Breast epithelium (tissue), 4 donors: Measurements from ENCODE around the gene MYO1C. TPM values are rescaled to one million over a fixed set of nuclear protein-coding genes. Genes with fewer than 3 reads are reported as not detected.

ENCODE experiments used
- DNase-seq, 2 donors: peaks; one replicate each; pipeline ENCODE4 v3.0.0-alpha.2; 2019; ENCODE audit warnings: low spot score in 2 of 2
- H3K27ac ChIP-seq, 2 donors: fragments of 200-600 bp; sonication (generic) in 1 of 2; one replicate each; pipeline ENCODE4 v1.5.1; 2016 to 2019; ENCODE audit warnings: mild to moderate bottlenecking in 1 of 2
- H3K27me3 ChIP-seq, 2 donors: fragments of 200-600 bp; sonication (generic) in 1 of 2; one replicate each; pipeline versions ENCODE4 v1.5.1 to v1.6.0; 2017 to 2019; ENCODE audit warnings: control low read depth in 1 of 2, mild to moderate bottlenecking in 1 of 2
- H3K36me3 ChIP-seq: fragments of 200-600 bp; one replicate; pipeline ENCODE4 v1.5.1; 2019
- H3K4me1 ChIP-seq, 2 donors: fragments of 200-600 bp; sonication (generic); one replicate each; pipeline ENCODE4 v1.5.1; 2016 to 2019; ENCODE audit warnings: control low read depth in 1 of 2
- H3K4me3 ChIP-seq, 3 donors: fragments of 200-600 bp; sonication (generic); 1 replicate in 2 of 3; 2 replicates in 1 of 3; pipeline ENCODE4 v1.5.1; 2016 to 2019; ENCODE audit warnings: mild to moderate bottlenecking in 3 of 3, moderate library complexity in 2 of 3
- H3K9me3 ChIP-seq, 2 donors: fragments of 200-600 bp; sonication (generic) in 1 of 2; one replicate each; pipeline ENCODE4 v1.5.1; 2016 to 2019; ENCODE audit warnings: control low read depth in 1 of 2
- POLR2A ChIP-seq: fragments of 450-650 bp; IDR thresholded peaks from one replicate; pipeline ENCODE4 v1.6.1; 2016; ENCODE audit warnings: antibody characterized with exemption, mild to moderate bottlenecking, moderate library complexity
- POLR2AphosphoS5 ChIP-seq, 3 donors: sonication (generic); formaldehyde crosslinking; IDR thresholded peaks; one replicate each; pipeline ENCODE4 v1.6.1; 2017; ENCODE audit warnings: antibody characterized with exemption in 3 of 3
- intact Hi-C: fragments of 100-400 bp; cut with DNase I; formaldehyde crosslinking; loops from one replicate; pipeline ENCODE4 v1.15.1; 2023; ENCODE audit warnings: low total_unique reads
- total RNA-seq, 3 donors: library from RNA; depleted of rRNA; stranded (reverse); fragments of >200 nt; gene quantifications; one replicate each; pipeline ENCODE4 v1.1.0, GENCODE V29; 2016
- TF ChIP-seq, protein P1 (sequence below), 3 donors: fragments of 450-650 bp; IDR thresholded peaks; one replicate each; pipeline ENCODE4 v1.5.1; 2016 to 2017; ENCODE audit warnings: antibody characterized with exemption in 3 of 3, mild to moderate bottlenecking in 3 of 3, moderate library complexity in 3 of 3

Gene MYO1C
- total RNA-seq, 3 donors from 2014 or later, result 99.5 to 235 (median 137) TPM

DNA sequence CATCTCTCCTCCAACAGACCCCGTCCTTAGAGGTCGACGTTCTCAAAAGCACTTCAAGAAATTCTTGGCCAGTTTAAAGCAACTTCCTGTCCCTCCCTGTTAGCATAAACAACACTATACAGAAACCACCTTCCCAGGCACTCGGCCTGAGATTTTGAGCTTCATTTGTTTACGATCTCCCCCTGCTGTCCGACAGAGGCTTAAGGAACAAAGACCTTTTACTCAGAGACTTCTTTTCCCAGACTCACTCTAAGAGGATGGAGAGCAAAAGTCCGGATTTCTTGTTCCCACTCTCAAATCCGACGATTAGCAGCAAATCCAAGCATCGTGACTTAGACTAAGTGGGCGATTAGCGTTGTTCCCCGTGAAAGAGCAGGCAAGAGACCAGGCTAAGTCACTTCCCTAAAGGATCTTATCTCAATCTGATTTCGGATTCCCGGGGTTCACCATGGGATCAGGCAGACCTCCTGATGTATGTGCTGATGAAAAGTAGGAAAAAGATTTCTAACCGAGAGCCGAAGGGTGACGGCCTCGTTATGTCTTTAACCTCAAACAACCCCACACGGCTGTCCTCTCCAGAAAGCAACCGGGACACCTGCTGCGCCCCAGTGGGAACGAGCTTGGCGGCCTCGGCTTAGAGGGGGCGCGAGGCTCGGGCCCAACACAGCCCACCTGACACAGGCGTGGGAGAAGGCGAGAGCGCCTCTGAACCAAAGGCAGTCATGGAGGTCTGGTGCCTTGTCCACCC is 23.3 kb upstream of the MYO1C start:
- H3K27ac ChIP-seq, result peak overlapping the region; percentile 91 to 97
- no peaks in the 10 kb centered on the region for H3K9me3 ChIP-seq
- H3K4me1 ChIP-seq, result peaks cover 0 to 21% of the 10 kb centered on the region in 2 donors
- TF ChIP-seq POLR2A, result no peak
- TF ChIP-seq, protein P1, sequence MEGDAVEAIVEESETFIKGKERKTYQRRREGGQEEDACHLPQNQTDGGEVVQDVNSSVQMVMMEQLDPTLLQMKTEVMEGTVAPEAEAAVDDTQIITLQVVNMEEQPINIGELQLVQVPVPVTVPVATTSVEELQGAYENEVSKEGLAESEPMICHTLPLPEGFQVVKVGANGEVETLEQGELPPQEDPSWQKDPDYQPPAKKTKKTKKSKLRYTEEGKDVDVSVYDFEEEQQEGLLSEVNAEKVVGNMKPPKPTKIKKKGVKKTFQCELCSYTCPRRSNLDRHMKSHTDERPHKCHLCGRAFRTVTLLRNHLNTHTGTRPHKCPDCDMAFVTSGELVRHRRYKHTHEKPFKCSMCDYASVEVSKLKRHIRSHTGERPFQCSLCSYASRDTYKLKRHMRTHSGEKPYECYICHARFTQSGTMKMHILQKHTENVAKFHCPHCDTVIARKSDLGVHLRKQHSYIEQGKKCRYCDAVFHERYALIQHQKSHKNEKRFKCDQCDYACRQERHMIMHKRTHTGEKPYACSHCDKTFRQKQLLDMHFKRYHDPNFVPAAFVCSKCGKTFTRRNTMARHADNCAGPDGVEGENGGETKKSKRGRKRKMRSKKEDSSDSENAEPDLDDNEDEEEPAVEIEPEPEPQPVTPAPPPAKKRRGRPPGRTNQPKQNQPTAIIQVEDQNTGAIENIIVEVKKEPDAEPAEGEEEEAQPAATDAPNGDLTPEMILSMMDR (IDR thresholded peaks at IDR 0.05), result peak; percentile 54 to 85 (median 69)
- peak in 2 of 3 donors; percentile 20 to 71 for TF ChIP-seq POLR2AphosphoS5 (IDR thresholded peaks at IDR 0.05)
- peak overlapping the region; percentile 92 to 95 (median 93) for H3K4me3 ChIP-seq
- H3K27me3 ChIP-seq, result no peaks in the 10 kb centered on the region
- H3K36me3 ChIP-seq, result no peaks in the 10 kb centered on the region
- intact Hi-C loops, result loop anchor here (10.0 kb wide), 2 partner anchors 151 to 241 kb away; partner anchors contain the start of genes BHLHA9 and TRARG1
- DNase-seq, result peak in 1 of 2 donors; percentile 70

DNA sequence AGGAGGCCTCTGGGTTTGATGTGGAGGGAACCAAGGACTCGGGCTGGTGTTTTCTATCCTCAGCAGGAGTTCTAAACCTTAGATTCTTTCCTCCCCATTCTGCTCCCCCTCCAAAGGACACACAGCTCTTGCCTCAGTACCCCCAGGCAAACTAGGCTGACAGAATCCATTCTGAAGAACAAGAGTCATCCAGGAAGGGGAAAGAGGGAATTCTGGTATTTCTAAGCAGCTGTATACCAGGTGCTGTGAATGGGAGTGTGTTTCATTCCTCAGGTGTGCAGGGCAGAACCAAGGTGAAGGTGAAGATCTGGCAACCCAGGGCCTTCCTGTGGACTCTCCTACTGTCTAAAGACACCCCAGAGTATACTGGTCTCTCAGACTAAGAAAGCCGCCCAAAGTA is 19.9 kb upstream of the MYO1C start:
- Histone ChIP-seq H3K9me3 (no peaks in the 10 kb centered on the region), H3K4me3 (no peak overlapping the region), H3K27me3 (no peaks in the 10 kb centered on the region), H3K36me3 (no peaks in the 10 kb centered on the region), H3K27ac (peak overlapping the region; percentile 81 to 83), H3K4me1 (peaks cover 0 to 26% of the 10 kb centered on the region in 2 donors)
- intact Hi-C loops, result loop anchor here (10.0 kb wide), 2 partner anchors 148 to 238 kb away; partner anchors contain the start of genes BHLHA9 and TRARG1
- no peak for DNase-seq
- TF ChIP-seq, protein P1 (IDR thresholded peaks at IDR 0.05), result no peak
- TF ChIP-seq POLR2A (no peak), POLR2AphosphoS5 (IDR thresholded peaks at IDR 0.05) (no peak)

DNA sequence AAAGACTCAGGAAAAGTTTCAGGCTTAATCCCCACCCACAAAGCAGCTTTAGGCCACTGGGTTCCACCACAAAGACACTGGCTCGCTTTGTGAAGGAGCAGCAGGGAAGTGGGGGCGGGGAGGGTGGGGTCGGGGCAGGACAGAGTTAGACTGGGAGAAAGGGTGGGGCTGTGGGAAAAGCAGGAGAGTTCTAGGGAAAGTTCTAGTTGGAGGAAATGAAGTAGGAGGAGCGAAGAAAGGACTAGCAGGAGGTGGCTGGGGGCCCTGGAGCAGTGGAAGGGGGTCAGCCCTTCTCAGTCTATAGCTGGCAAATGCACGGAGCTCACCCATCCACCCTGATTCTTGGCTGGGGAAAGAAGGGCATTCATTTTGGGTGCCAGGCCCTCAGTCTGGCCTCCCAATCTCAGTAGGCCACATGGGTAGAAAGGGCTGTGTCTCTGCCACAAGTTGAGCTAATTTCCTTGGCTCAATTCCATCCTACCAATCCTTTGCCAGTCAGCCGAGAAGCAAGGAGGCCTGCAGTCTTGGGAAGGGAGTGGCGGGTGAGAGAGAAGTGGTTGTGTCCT is 19.4 kb upstream of the MYO1C start:
- Histone ChIP-seq H3K4me1 (peaks cover 0 to 26% of the 10 kb centered on the region in 2 donors), H3K4me3 (no peak overlapping the region), H3K27ac (peak overlapping the region; percentile 81 to 83), H3K9me3 (no peaks in the 10 kb centered on the region), H3K36me3 (no peaks in the 10 kb centered on the region), H3K27me3 (no peaks in the 10 kb centered on the region)
- intact Hi-C loops, result loop anchor here (10.0 kb wide), 2 partner anchors 147 to 237 kb away; partner anchors contain the start of genes BHLHA9 and TRARG1
- TF ChIP-seq, protein P1 (IDR thresholded peaks at IDR 0.05), result no peak
- TF ChIP-seq POLR2AphosphoS5 (IDR thresholded peaks at IDR 0.05), result no peak
- TF ChIP-seq POLR2A, result no peak
- peak in 1 of 2 donors; percentile 59 for DNase-seq

DNA sequence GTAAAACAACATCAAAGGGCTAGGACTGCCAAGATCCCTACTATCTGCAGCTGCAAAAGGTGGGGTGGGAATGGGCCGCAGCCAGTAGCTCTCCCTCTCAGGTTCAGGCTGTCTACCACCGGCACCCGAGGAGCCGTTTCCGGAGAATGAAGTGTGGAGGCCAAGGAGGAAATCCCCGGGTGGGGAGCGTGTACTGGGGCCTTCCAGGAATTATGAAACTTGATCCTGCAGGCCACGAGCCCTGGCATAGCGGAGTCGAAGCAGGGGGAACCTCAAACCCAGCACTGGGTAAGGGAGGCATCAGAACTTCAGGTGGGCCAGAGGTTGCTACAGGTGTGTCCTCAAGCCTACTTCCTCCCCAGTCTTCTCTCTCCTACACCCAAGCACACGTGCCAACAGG is 18.8 kb upstream of the MYO1C start:
- TF ChIP-seq POLR2AphosphoS5 (IDR thresholded peaks at IDR 0.05) (no peak), POLR2A (no peak)
- TF ChIP-seq, protein P1 (IDR thresholded peaks at IDR 0.05), result no peak
- H3K4me3 ChIP-seq, result no peak overlapping the region
- peaks cover 0 to 26% of the 10 kb centered on the region in 2 donors for H3K4me1 ChIP-seq
- H3K27me3 ChIP-seq, result no peaks in the 10 kb centered on the region
- H3K27ac ChIP-seq, result peak overlapping the region; percentile 81 to 83
- no peak for DNase-seq
- H3K36me3 ChIP-seq, result no peaks in the 10 kb centered on the region
- no peaks in the 10 kb centered on the region for H3K9me3 ChIP-seq
- intact Hi-C loops, result loop anchor here (10.0 kb wide), 2 partner anchors 146 to 236 kb away; partner anchors contain the start of genes BHLHA9 and TRARG1
